ENCODE measurements around the gene ZNRD2.

The ZNRD2 gene

GRCh38 chr11:65538915-65539743 is 31.1 kb upstream of the ZNRD2 start:
- no peak for DNase-seq

- no peak for DNase-seq
Measured at GRCh38 chr11:65539744-65540289, 30.5 kb upstream of the ZNRD2 start.

GRCh38 chr11:65540290-65541092 is 29.8 kb upstream of the ZNRD2 start:
- peak; percentile 91 for DNase-seq

GRCh38 chr11:65541093-65541982 is 28.9 kb upstream of the ZNRD2 start:
- DNase-seq = no peak

- no peak for DNase-seq
Measured at GRCh38 chr11:65542738-65543390, 27.4 kb upstream of the ZNRD2 start.

- no peak for DNase-seq
Measured at GRCh38 chr11:65545853-65546216, 24.4 kb upstream of the ZNRD2 start.

- DNase-seq = peak; percentile 100
Measured at GRCh38 chr11:65546217-65546958, 23.9 kb upstream of the ZNRD2 start.

- DNase-seq = peak; percentile 66
Measured at GRCh38 chr11:65547446-65548125, 22.7 kb upstream of the ZNRD2 start.

- DNase-seq = no peak
Measured at GRCh38 chr11:65548395-65548794, 21.9 kb upstream of the ZNRD2 start.

- no peak for DNase-seq
Measured at GRCh38 chr11:65549096-65549495, 21.2 kb upstream of the ZNRD2 start.

GRCh38 chr11:65551572-65552387 is 18.5 kb upstream of the ZNRD2 start:
- peak; percentile 74 for DNase-seq

GRCh38 chr11:65552388-65552951 is 17.8 kb upstream of the ZNRD2 start:
- no peak for DNase-seq

- DNase-seq = peak; percentile 81
Measured at GRCh38 chr11:65553301-65554001, 16.8 kb upstream of the ZNRD2 start.

- DNase-seq = no peak
Measured at GRCh38 chr11:65554057-65554818, 16.0 kb upstream of the ZNRD2 start.

- no peak for DNase-seq
Measured at GRCh38 chr11:65554842-65555430, 15.3 kb upstream of the ZNRD2 start.

GRCh38 chr11:65555693-65556231 is 14.5 kb upstream of the ZNRD2 start:
- no peak for DNase-seq

All from activated T-cell treated with anti-CD3 and anti-CD28 coated beads, Interleukin-2, amount 50 U/mL, for 1 hour (primary cell).